ENCODE data around the gene CAMKMT.

Gene CAMKMT

DNA sequence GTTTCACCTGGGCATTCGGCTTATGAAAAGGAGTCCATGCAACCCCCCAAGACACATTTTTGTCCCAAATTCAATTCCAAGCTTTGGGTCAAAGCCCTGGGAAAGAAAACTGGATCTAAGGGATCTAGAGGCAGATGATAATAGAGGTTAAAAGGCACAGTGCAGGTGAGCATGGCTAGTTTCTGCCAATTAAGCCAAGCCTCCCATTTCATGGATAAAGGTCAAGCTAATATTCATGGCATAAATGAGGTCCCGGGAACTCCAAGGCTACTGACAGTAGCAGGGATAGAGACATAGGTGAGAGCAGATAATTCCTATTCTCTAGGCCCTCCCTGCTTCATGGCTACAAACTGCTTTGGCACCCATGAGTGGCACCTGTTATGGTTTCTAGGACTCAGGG, 83.1 kb downstream of the CAMKMT start:
- H3K27ac Mint-ChIP-seq = no peak overlapping the region
- peaks cover 33% of the 10 kb centered on the region for H3K36me3 Mint-ChIP-seq (ENCODE audit: low read depth)
- no peak overlapping the region for H3K4me3 Mint-ChIP-seq
- no peaks in the 10 kb centered on the region for H3K9me3 Mint-ChIP-seq
- no peaks in the 10 kb centered on the region for H3K27me3 Mint-ChIP-seq
- no peak for DNase-seq
- no peaks in the 10 kb centered on the region for H3K4me1 Mint-ChIP-seq (ENCODE audit: low read depth)

DNA sequence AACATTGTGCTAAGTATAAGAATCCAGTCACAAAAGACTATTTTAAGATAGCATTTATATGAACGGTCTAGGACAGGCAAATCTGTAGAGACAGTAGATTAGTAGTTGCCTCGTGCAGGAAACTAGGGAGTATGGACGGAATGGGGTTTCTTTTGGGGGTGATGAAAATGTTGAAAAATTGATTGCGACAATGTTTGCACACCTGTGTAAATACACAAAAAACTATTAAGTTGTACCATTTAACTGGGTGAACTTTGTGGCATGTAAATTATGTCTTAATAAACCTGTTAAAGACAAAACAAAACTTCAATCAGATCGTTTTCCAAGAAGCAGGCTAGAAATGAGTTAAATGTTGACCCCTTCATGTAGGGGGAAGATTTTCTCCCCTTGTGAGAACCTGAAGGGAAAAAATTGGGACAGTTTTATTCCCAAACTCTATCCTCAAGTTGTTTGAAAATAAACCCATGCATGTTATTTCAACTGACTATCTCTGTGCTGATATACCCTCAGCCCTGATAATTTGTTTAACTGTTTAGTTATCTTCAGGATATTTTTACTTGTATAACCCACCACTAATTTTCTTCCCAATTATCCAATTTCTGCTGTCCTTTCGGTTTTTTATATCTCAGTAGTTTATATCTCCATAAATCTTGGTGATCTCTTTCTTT, 87.2 kb downstream of the CAMKMT start:
- Mint-ChIP-seq H3K27ac (no peak overlapping the region), H3K9me3 (no peaks in the 10 kb centered on the region), H3K4me3 (no peak overlapping the region), H3K4me1 (ENCODE audit: low read depth) (no peaks in the 10 kb centered on the region), H3K36me3 (ENCODE audit: low read depth) (peaks cover 23% of the 10 kb centered on the region), H3K27me3 (no peaks in the 10 kb centered on the region)
- no peak for DNase-seq

GRCh38 chr2:44450082-44450481, 88.3 kb downstream of the CAMKMT start:
- no peak for DNase-seq
- no peaks in the 10 kb centered on the region for H3K4me1 Mint-ChIP-seq (ENCODE audit: low read depth)
- H3K27me3 Mint-ChIP-seq = no peaks in the 10 kb centered on the region
- no peak overlapping the region for H3K27ac Mint-ChIP-seq
- no peak overlapping the region for H3K4me3 Mint-ChIP-seq
- H3K36me3 Mint-ChIP-seq (ENCODE audit: low read depth) = peaks cover 12% of the 10 kb centered on the region
- H3K9me3 Mint-ChIP-seq = no peaks in the 10 kb centered on the region

DNA sequence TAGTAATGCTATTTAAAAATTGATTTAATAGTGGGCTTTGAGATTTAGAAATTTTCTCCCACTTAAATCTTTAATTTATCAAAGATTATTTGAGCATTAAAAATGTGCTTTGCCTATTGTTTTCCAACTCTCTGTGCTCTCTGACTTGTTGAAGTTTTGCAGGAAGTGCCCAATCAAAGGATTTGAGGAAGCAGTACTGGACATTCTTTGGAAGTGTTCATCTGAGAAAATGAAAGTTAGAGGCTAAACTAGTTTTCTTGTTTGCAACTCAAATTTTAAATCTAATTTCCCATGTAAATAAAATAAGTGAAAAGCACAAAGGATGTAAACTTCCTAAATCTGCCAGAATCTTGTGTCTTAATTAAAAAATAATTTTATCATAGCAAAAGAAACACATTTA, 89.1 kb downstream of the CAMKMT start:
- no peak overlapping the region for H3K4me3 Mint-ChIP-seq
- DNase-seq = no peak
- H3K27ac Mint-ChIP-seq = no peak overlapping the region

DNA sequence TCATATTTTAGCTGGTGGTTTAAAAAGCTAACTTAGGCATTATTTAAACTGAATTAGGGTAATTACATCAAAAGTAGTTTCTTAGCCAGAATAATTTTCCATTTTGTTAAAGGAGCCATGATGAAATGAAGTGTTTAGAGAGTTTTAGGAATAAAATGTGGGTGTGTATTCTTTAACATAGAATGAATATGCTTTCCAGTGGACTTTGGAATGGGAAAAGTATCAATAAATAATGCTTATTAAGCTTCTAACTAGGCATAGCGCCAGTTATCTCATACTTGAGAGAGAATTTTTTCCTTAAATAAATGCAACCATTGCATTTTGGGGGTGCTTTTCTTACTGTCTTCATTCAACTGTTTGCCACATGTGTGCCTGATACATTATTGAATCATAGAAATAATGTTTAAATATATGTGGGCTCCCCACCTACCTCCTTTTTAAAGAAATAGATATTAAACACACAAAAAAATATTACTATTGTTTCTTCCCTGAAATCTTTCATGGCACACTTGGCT, 90.4 kb downstream of the CAMKMT start:
- Mint-ChIP-seq H3K27me3 (no peaks in the 10 kb centered on the region), H3K9me3 (no peaks in the 10 kb centered on the region), H3K4me1 (ENCODE audit: low read depth) (no peaks in the 10 kb centered on the region), H3K27ac (no peak overlapping the region), H3K4me3 (no peak overlapping the region), H3K36me3 (ENCODE audit: low read depth) (no peaks in the 10 kb centered on the region)
- no peak for DNase-seq

More for the DNA sequence above, 89.1 kb downstream of the CAMKMT start:
- Mint-ChIP-seq H3K4me1 (ENCODE audit: low read depth) (no peaks in the 10 kb centered on the region), H3K36me3 (ENCODE audit: low read depth) (peaks cover 5% of the 10 kb centered on the region), H3K9me3 (no peaks in the 10 kb centered on the region), H3K27me3 (no peaks in the 10 kb centered on the region)

- Mint-ChIP-seq H3K36me3 (ENCODE audit: low read depth) (peaks cover 8% of the 10 kb centered on the region), H3K9me3 (no peaks in the 10 kb centered on the region), H3K4me3 (no peak overlapping the region), H3K4me1 (ENCODE audit: low read depth) (no peaks in the 10 kb centered on the region), H3K27me3 (no peaks in the 10 kb centered on the region), H3K27ac (no peak overlapping the region)
- no peak for DNase-seq
Measured at GRCh38 chr2:44453259-44453658, 91.5 kb downstream of the CAMKMT start.

DNA sequence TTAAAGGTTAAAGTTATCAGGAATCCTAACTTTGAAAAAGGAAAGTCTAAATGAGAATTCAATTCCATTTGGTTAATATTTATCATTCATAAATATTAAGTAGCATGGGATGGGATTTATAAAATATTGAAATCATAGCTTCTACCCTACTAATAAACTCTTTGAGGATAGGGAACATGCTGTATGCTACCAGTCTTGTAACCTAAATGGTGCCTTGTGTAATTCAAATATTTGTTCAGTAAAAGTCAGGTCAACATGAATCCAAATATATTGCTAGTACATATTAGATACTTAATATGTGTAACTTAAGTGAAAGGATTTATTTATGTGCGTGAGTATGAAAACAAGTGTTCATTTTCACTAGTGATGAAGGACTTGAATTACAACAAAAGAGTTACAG, 94.1 kb downstream of the CAMKMT start:
- H3K27ac Mint-ChIP-seq = no peak overlapping the region
- no peaks in the 10 kb centered on the region for H3K9me3 Mint-ChIP-seq
- no peaks in the 10 kb centered on the region for H3K4me1 Mint-ChIP-seq (ENCODE audit: low read depth)
- no peak for DNase-seq
- peaks cover 19% of the 10 kb centered on the region for H3K36me3 Mint-ChIP-seq (ENCODE audit: low read depth)
- no peaks in the 10 kb centered on the region for H3K27me3 Mint-ChIP-seq
- no peak overlapping the region for H3K4me3 Mint-ChIP-seq

- H3K4me1 Mint-ChIP-seq (ENCODE audit: low read depth) = no peaks in the 10 kb centered on the region
Measured at GRCh38 chr2:44456946-44457345, 95.2 kb downstream of the CAMKMT start.

DNA sequence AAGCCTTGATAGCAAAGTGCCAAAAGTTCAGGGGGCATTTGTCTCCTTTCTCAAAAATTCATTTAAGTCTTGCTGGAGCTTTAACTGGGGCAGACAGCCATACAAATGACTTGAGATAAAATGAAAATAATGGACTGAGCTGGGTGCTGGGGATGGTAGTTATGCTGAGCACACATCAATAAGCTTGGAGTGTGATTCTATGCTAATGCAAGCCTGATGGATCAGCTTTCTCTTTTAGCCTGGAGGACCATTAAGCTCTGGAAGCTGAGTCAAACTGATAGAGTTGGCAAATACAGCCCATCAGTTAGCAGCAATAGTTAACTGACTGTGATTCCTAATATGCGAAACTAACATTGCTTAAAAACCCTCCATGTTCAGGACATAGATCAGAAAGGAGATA, 98.0 kb downstream of the CAMKMT start:
- Mint-ChIP-seq H3K27ac (no peak overlapping the region), H3K27me3 (no peaks in the 10 kb centered on the region), H3K4me1 (ENCODE audit: low read depth) (no peaks in the 10 kb centered on the region), H3K4me3 (no peak overlapping the region), H3K36me3 (ENCODE audit: low read depth) (peaks cover 24% of the 10 kb centered on the region), H3K9me3 (peaks cover 19% of the 10 kb centered on the region)
- no peak for DNase-seq

More at GRCh38 chr2:44456946-44457345, 95.2 kb downstream of the CAMKMT start:
- Mint-ChIP-seq H3K27me3 (no peaks in the 10 kb centered on the region), H3K36me3 (ENCODE audit: low read depth) (peaks cover 19% of the 10 kb centered on the region), H3K4me3 (no peak overlapping the region), H3K27ac (no peak overlapping the region), H3K9me3 (no peaks in the 10 kb centered on the region)
- DNase-seq = no peak

DNA sequence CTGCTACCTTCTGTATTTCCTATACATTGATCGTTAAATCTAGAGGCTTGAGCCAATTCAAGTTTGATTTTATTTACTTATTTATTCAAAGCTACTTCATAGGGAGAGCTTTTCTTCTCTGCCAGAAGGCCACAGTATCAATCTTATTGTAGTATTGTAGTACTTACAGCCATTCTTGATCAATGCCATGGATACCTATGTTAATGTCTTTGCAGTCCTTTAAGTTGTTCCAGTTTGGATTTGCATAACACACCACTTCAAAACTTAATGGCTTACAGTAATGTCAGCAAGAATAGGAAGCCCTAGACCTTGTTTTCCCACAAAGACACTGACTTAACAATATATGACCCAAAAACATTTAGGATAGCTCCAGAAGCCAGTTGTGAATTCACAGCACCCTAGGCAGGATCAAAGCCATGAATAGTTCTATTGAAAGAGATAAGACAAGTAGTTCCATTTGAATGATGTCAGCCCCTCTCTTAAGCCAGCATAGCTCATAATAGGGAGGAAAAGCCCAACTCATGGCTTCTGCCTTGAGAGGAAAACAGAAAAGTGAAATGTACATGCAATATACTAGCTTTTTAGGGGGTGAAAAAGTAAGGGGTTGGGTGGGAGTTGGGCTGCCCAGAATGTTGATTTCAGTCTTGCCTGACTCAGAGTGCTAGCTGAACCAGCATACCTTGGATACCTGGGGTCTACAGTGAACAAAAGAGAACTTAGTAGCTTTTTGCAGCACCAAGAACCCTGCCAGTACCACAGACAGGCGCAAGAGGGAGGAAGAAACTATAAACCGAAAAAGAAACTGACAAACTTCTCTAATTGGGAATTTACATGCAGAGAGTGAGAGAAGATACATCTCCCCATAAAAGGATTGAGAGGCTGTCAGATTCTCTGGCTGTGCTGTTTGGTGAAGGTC, 101.4 kb downstream of the CAMKMT start:
- no peaks in the 10 kb centered on the region for H3K27me3 Mint-ChIP-seq
- no peak overlapping the region for H3K4me3 Mint-ChIP-seq
- DNase-seq = no peak
- no peaks in the 10 kb centered on the region for H3K4me1 Mint-ChIP-seq (ENCODE audit: low read depth)
- peaks cover 17% of the 10 kb centered on the region for H3K36me3 Mint-ChIP-seq (ENCODE audit: low read depth)
- peaks cover 19% of the 10 kb centered on the region for H3K9me3 Mint-ChIP-seq
- no peak overlapping the region for H3K27ac Mint-ChIP-seq

DNA sequence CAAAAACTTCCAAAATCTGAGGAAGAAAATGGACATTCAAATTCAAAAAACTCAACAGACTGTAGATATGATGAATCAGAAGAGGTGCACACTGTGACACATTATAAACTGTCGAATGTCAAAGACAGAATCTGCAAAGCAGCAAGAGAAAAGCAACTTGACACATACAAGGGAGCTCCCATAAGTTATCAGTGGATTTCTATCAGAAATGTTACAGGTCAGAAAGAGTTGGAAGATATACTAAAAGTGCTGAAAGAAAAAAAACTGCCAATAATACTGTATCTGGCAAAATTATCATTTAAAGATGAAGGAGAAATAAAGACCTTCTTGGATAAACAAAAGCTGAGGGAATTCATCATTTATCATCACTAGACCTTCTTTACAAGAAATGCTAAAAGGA, 102.7 kb downstream of the CAMKMT start:
- no peaks in the 10 kb centered on the region for H3K4me1 Mint-ChIP-seq (ENCODE audit: low read depth)
- H3K27ac Mint-ChIP-seq = no peak overlapping the region
- peaks cover 11% of the 10 kb centered on the region for H3K36me3 Mint-ChIP-seq (ENCODE audit: low read depth)
- H3K27me3 Mint-ChIP-seq = no peaks in the 10 kb centered on the region
- H3K4me3 Mint-ChIP-seq = no peak overlapping the region
- DNase-seq = no peak
- H3K9me3 Mint-ChIP-seq = peaks cover 19% of the 10 kb centered on the region

- Mint-ChIP-seq H3K4me3 (no peak overlapping the region), H3K9me3 (no peaks in the 10 kb centered on the region), H3K27ac (no peak overlapping the region), H3K27me3 (no peaks in the 10 kb centered on the region), H3K36me3 (ENCODE audit: low read depth) (no peaks in the 10 kb centered on the region), H3K4me1 (ENCODE audit: low read depth) (no peaks in the 10 kb centered on the region)
- DNase-seq = no peak
Measured at GRCh38 chr2:44470151-44470550, 108.4 kb downstream of the CAMKMT start.

GRCh38 chr2:44477657-44478414, 116.1 kb downstream of the CAMKMT start:
- H3K27me3 Mint-ChIP-seq = no peaks in the 10 kb centered on the region
- no peaks in the 10 kb centered on the region for H3K36me3 Mint-ChIP-seq (ENCODE audit: low read depth)
- DNase-seq = no peak
- no peaks in the 10 kb centered on the region for H3K9me3 Mint-ChIP-seq
- no peak overlapping the region for H3K4me3 Mint-ChIP-seq
- no peak overlapping the region for H3K27ac Mint-ChIP-seq
- peaks cover 9% of the 10 kb centered on the region for H3K4me1 Mint-ChIP-seq (ENCODE audit: low read depth)

GRCh38 chr2:44479127-44479887, 117.6 kb downstream of the CAMKMT start:
- Mint-ChIP-seq H3K9me3 (no peaks in the 10 kb centered on the region), H3K27ac (no peak overlapping the region), H3K4me1 (ENCODE audit: low read depth) (peaks cover 9% of the 10 kb centered on the region), H3K36me3 (ENCODE audit: low read depth) (no peaks in the 10 kb centered on the region), H3K4me3 (no peak overlapping the region), H3K27me3 (no peaks in the 10 kb centered on the region)
- DNase-seq = no peak

Measured in activated T-cell treated with anti-CD3 and anti-CD28 coated beads, Interleukin-2, amount 50 U/mL, for 24 hours (primary cell).